Neural cell (in vitro differentiated cells): ENCODE results near the gene PLS1. TPM values are rescaled to one million over a fixed set of nuclear protein-coding genes. Genes with fewer than 3 reads are reported as not detected.
"Not testable (repeated sequence)": the region's sequence is repeated elsewhere in the genome, so short reads cannot be mapped to it uniquely, and the experiment has no call there.

ENCODE experiments used
- H2AFZ ChIP-seq: fragments of 200-600, 300-800 bp; sonication (generic), shearing (Covaris generic); 2 replicates; pipeline ENCODE4 v1.6.0; 2014; ENCODE audit warnings: low read depth, mild to moderate bottlenecking, antibody characterized with exemption, low read length, moderate library complexity
- H3F3A ChIP-seq: fragments of 200-600 bp; shearing (Covaris generic); 2 replicates; pipeline ENCODE4 v1.6.1; 2016; ENCODE audit warnings: mild to moderate bottlenecking, moderate library complexity, mixed read lengths, antibody characterized with exemption, low read length; ENCODE audit not compliant: insufficient read depth, poor library complexity, severe bottlenecking
- H3K27ac ChIP-seq: fragments of 200-600, 300-800 bp; sonication (generic), shearing (Covaris generic); 2 replicates; pipeline ENCODE4 v1.5.1; 2014; ENCODE audit warnings: mild to moderate bottlenecking, low read length, moderate library complexity
- H3K27me3 ChIP-seq: fragments of 300-800, 200-600 bp; sonication (generic), shearing (Covaris generic); 2 replicates; pipeline ENCODE4 v1.6.0; 2014; ENCODE audit warnings: mild to moderate bottlenecking, low read depth, low read length, moderate library complexity; ENCODE audit not compliant: insufficient read depth
- H3K36me3 ChIP-seq: fragments of 300-800, 200-600 bp; sonication (generic), shearing (Covaris generic); 2 replicates; pipeline ENCODE4 v1.5.1; 2014; ENCODE audit warnings: mild to moderate bottlenecking, antibody characterized with exemption, low read length, moderate library complexity; ENCODE audit not compliant: insufficient read depth
- H3K4me2 ChIP-seq: fragments of 300-800, 200-600 bp; sonication (generic), shearing (Covaris generic); 2 replicates; pipeline ENCODE4 v1.6.0; 2014; ENCODE audit warnings: mild to moderate bottlenecking, low read length
- H3K4me3 ChIP-seq: fragments of 300-800, 200-600 bp; sonication (generic), shearing (Covaris generic); 2 replicates; pipeline ENCODE4 v1.5.1; 2014; ENCODE audit warnings: mild to moderate bottlenecking, low read length, moderate library complexity
- H3K79me2 ChIP-seq: fragments of 200-600 bp; shearing (Covaris generic); replicated peaks from 2 replicates; pipeline ENCODE4 v1.6.0; 2014; ENCODE audit warnings: mild to moderate bottlenecking, low read length, moderate library complexity; ENCODE audit not compliant: insufficient read depth
- H3K9ac ChIP-seq: fragments of 300-800, 200-600 bp; sonication (generic), shearing (Covaris generic); 2 replicates; pipeline ENCODE4 v1.6.1; 2016; ENCODE audit warnings: mild to moderate bottlenecking, low read length, mixed read lengths
- H3K9me2 ChIP-seq: fragments of 200-600 bp; shearing (Covaris generic); 2 replicates; pipeline ENCODE4 v1.6.1; 2016; ENCODE audit warnings: mild to moderate bottlenecking, low read length, mixed read lengths; ENCODE audit not compliant: insufficient read depth
- H3K9me3 ChIP-seq: fragments of 200-600, 300-800 bp; sonication (generic), shearing (Covaris generic); 2 replicates; pipeline ENCODE4 v1.6.1; 2016; ENCODE audit warnings: mild to moderate bottlenecking, mixed run types, low read length, moderate library complexity, mixed read lengths
- H4K20me1 ChIP-seq: fragments of 200-600 bp; shearing (Covaris generic); 2 replicates; pipeline ENCODE4 v1.6.1; 2016; ENCODE audit warnings: mild to moderate bottlenecking, mixed run types; ENCODE audit not compliant: insufficient read depth
- CTCF ChIP-seq: fragments of 450-650 bp; IDR thresholded peaks from 2 replicates; pipeline ENCODE4 v1.5.1; 2014; ENCODE audit warnings: antibody characterized with exemption, mild to moderate bottlenecking, moderate library complexity; ENCODE audit not compliant: poor library complexity, severe bottlenecking
- EP300 ChIP-seq: fragments of 450-650 bp; conservative IDR thresholded peaks from 2 replicates; pipeline ENCODE4 v1.6.1; 2014; ENCODE audit warnings: antibody characterized with exemption, mild to moderate bottlenecking, moderate library complexity; ENCODE audit not compliant: poor library complexity, severe bottlenecking
- EZH2 ChIP-seq: fragments of 200-600, 300-800 bp; shearing (Covaris generic), sonication (generic); IDR thresholded peaks from 2 replicates; pipeline ENCODE4 v1.6.1; 2014; ENCODE audit warnings: antibody characterized with exemption, low read length, borderline replicate concordance, mild to moderate bottlenecking; ENCODE audit not compliant: insufficient read depth, poor library complexity, severe bottlenecking
- MXI1 ChIP-seq: fragments of 450-650 bp; conservative IDR thresholded peaks from 2 replicates; pipeline ENCODE4 v1.6.1; 2014; ENCODE audit warnings: antibody characterized with exemption, mild to moderate bottlenecking; ENCODE audit not compliant: poor library complexity, severe bottlenecking
- POLR2AphosphoS5 ChIP-seq: IDR thresholded peaks from 2 replicates; pipeline ENCODE4 v1.6.1; 2012
- RAD21 ChIP-seq: fragments of 450-650 bp; conservative IDR thresholded peaks from 2 replicates; pipeline ENCODE4 v1.6.1; 2014; ENCODE audit warnings: antibody characterized with exemption, mild to moderate bottlenecking, moderate library complexity
- SMC3 ChIP-seq: fragments of 450-650 bp; conservative IDR thresholded peaks from 2 replicates; pipeline ENCODE4 v1.6.1; 2014; ENCODE audit warnings: antibody characterized with exemption, mild to moderate bottlenecking, moderate library complexity; ENCODE audit not compliant: poor library complexity
- TAF1 ChIP-seq: IDR thresholded peaks from 2 replicates; pipeline ENCODE4 v1.6.1; 2012; ENCODE audit warnings: low read depth
- polyA plus RNA-seq: library from polyadenylated mRNA; depleted of rRNA; stranded (reverse); fragments of >200 nt; gene quantifications from 2 replicates; pipeline ENCODE4 v1.2.3, GENCODE V29; 2014
- TF ChIP-seq, protein P1 (sequence below): IDR thresholded peaks from 2 replicates; pipeline ENCODE4 v1.6.1; 2012; ENCODE audit warnings: borderline replicate concordance

Gene PLS1
- polyA plus RNA-seq, 1 donor from 2014 or later = 0.31 TPM

DNA sequence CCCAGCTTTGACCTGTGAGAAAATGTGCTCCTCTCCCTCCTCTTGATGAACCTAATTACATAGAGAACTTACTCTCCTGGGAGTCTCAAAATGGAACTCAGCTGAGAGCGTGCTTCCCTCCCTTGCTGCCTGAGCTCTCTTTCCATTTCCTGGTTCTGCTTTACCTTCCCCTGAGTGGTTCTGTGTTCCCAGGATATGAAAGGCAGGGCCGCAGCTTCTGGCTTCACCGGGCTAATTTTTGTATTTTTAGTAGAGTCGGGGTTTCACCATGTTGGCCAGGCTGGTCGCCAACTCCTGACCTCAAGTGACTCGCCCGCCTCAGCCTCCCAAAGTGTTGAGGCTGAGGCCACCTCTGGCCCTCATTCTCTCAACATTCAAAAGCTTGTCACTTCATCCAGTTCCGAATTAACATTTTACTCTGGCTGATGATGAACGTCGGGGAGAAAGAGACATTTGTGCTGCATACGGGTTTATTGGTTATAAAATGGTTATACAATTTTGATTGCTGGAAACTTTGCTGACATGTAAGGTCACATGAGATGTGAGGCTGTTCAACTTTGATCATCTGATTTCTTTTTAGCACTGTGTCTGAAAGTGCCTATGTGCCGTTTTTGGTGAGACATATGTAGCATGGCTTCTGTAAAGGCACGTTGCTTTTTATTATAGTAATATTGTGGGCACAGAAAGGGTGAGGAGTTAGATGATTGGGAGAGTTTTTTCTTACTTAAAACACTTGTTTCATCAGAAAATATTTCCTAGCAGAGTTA is 6.6 kb downstream of the PLS1 start:
- no peak overlapping the region for H3K9ac ChIP-seq
- no peaks in the 10 kb centered on the region for H4K20me1 ChIP-seq

DNA sequence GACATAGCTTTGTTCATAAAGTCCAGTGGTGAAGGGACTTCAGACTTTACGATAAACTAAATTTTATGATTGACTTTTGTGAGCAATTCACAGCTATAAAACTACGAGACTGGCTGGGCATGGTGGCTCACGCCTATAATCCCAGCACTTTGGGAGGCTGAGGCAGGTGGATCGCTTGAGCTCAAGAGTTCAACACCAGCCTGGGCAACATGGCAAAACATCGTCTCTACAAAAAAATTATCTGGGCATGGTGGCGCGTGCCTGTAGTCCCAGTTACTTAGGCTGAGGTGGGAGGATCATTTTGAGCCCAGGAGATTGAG is 7.2 kb downstream of the PLS1 start:
- H3K27ac ChIP-seq, H3K9ac ChIP-seq, H3K4me2 ChIP-seq, H3K36me3 ChIP-seq, H3K9me2 ChIP-seq, H3K27me3 ChIP-seq, H2AFZ ChIP-seq, H3F3A ChIP-seq, H4K20me1 ChIP-seq, H3K79me2 ChIP-seq, H3K4me3 ChIP-seq, H3K9me3 ChIP-seq: not testable (repeated sequence)

More for the DNA sequence above, 6.6 kb downstream of the PLS1 start:
- Histone ChIP-seq H3K27ac (no peak overlapping the region), H3K9me3 (no peaks in the 10 kb centered on the region), H3K4me3 (no peak overlapping the region), H3K79me2 (no peaks in the 10 kb centered on the region), H3F3A (no peaks in the 10 kb centered on the region), H3K36me3 (no peaks in the 10 kb centered on the region), H3K4me2 (no peak overlapping the region), H2AFZ (no peak overlapping the region), H3K27me3 (no peaks in the 10 kb centered on the region), H3K9me2 (no peaks in the 10 kb centered on the region)
- no peak for TF ChIP-seq EZH2
- no peak for TF ChIP-seq MXI1
- no peak for TF ChIP-seq SMC3
- TF ChIP-seq, protein P1, sequence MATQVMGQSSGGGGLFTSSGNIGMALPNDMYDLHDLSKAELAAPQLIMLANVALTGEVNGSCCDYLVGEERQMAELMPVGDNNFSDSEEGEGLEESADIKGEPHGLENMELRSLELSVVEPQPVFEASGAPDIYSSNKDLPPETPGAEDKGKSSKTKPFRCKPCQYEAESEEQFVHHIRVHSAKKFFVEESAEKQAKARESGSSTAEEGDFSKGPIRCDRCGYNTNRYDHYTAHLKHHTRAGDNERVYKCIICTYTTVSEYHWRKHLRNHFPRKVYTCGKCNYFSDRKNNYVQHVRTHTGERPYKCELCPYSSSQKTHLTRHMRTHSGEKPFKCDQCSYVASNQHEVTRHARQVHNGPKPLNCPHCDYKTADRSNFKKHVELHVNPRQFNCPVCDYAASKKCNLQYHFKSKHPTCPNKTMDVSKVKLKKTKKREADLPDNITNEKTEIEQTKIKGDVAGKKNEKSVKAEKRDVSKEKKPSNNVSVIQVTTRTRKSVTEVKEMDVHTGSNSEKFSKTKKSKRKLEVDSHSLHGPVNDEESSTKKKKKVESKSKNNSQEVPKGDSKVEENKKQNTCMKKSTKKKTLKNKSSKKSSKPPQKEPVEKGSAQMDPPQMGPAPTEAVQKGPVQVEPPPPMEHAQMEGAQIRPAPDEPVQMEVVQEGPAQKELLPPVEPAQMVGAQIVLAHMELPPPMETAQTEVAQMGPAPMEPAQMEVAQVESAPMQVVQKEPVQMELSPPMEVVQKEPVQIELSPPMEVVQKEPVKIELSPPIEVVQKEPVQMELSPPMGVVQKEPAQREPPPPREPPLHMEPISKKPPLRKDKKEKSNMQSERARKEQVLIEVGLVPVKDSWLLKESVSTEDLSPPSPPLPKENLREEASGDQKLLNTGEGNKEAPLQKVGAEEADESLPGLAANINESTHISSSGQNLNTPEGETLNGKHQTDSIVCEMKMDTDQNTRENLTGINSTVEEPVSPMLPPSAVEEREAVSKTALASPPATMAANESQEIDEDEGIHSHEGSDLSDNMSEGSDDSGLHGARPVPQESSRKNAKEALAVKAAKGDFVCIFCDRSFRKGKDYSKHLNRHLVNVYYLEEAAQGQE = no peak
- TF ChIP-seq TAF1 = no peak
- TF ChIP-seq CTCF = no peak
- TF ChIP-seq EP300 = no peak
- no peak for TF ChIP-seq RAD21
- no peak for TF ChIP-seq POLR2AphosphoS5

GRCh38 chr3:142604940-142605339 is 8.7 kb downstream of the PLS1 start:
- Histone ChIP-seq H3K4me3 (no peak overlapping the region), H3K27ac (no peak overlapping the region), H2AFZ (no peak overlapping the region), H3K36me3 (no peaks in the 10 kb centered on the region), H3K4me2 (no peak overlapping the region), H3F3A (no peaks in the 10 kb centered on the region), H3K79me2 (no peaks in the 10 kb centered on the region), H4K20me1 (no peaks in the 10 kb centered on the region), H3K9ac (no peak overlapping the region), H3K9me3 (no peaks in the 10 kb centered on the region), H3K27me3 (no peaks in the 10 kb centered on the region), H3K9me2 (no peaks in the 10 kb centered on the region)
- TF ChIP-seq RAD21 (no peak), CTCF (no peak), POLR2AphosphoS5 (no peak), EP300 (no peak), EZH2 (no peak), MXI1 (no peak), TAF1 (no peak), SMC3 (no peak)
- TF ChIP-seq, protein P1 = no peak
